ES-I3 (cell line): ENCODE measurements around the gene ZFAND2A.
"Not testable (repeated sequence)": the region's sequence is repeated elsewhere in the genome, so short reads cannot be mapped to it uniquely, and the experiment has no call there.

ENCODE experiments used
- H3K36me3 ChIP-seq: 2 replicates; pipeline ENCODE4 v1.6.1; 2013; ENCODE audit warnings: mild to moderate bottlenecking, low read length, control low read depth, moderate library complexity; ENCODE audit not compliant: insufficient read depth
- H3K4me1 ChIP-seq: 2 replicates; pipeline ENCODE4 v1.6.1; 2013; ENCODE audit warnings: mild to moderate bottlenecking, control low read depth, low read length; ENCODE audit not compliant: insufficient read depth
- H3K9ac ChIP-seq: 2 replicates; pipeline ENCODE4 v1.6.1; 2013; ENCODE audit warnings: low read depth, mild to moderate bottlenecking, low read length, moderate library complexity
- H3K9me3 ChIP-seq: 2 replicates; pipeline ENCODE4 v1.6.1; 2013; ENCODE audit warnings: mild to moderate bottlenecking, low read length, moderate library complexity; ENCODE audit not compliant: control insufficient read depth, insufficient read depth

ZFAND2A gene

GRCh38 chr7:1188720-1189294 is 28.8 kb upstream of the ZFAND2A start:
- Histone ChIP-seq H3K9me3 (no peaks in the 10 kb centered on the region), H3K9ac (no peak overlapping the region), H3K36me3 (no peaks in the 10 kb centered on the region), H3K4me1 (no peaks in the 10 kb centered on the region)

- H3K36me3 ChIP-seq: no peaks in the 10 kb centered on the region
Observed at GRCh38 chr7:1187127-1187526, 27.1 kb upstream of the ZFAND2A start.

GRCh38 chr7:1181640-1182039 is 21.6 kb upstream of the ZFAND2A start:
- Histone ChIP-seq H3K9ac (no peak overlapping the region), H3K9me3 (no peaks in the 10 kb centered on the region), H3K36me3 (no peaks in the 10 kb centered on the region), H3K4me1 (no peaks in the 10 kb centered on the region)

More at GRCh38 chr7:1187127-1187526, 27.1 kb upstream of the ZFAND2A start:
- Histone ChIP-seq H3K4me1 (no peaks in the 10 kb centered on the region), H3K9ac (no peak overlapping the region), H3K9me3 (no peaks in the 10 kb centered on the region)

GRCh38 chr7:1181031-1181430 is 21.0 kb upstream of the ZFAND2A start:
- Histone ChIP-seq H3K4me1 (no peaks in the 10 kb centered on the region), H3K9me3 (no peaks in the 10 kb centered on the region), H3K9ac (no peak overlapping the region), H3K36me3 (no peaks in the 10 kb centered on the region)

- Histone ChIP-seq H3K9me3 (no peaks in the 10 kb centered on the region; the same call in 1 of the 2 replicates), H3K4me1 (no peaks in the 10 kb centered on the region), H3K9ac (no peak overlapping the region), H3K36me3 (no peaks in the 10 kb centered on the region)
Observed at GRCh38 chr7:1176891-1177373, 16.9 kb upstream of the ZFAND2A start.

GRCh38 chr7:1175967-1176851 is 16.2 kb upstream of the ZFAND2A start:
- no peaks in the 10 kb centered on the region for H3K4me1 ChIP-seq
- H3K9me3 ChIP-seq: no peaks in the 10 kb centered on the region; the same call in 1 of the 2 replicates
- peak overlapping the region; percentile 35; the same call in 1 of the 2 replicates for H3K9ac ChIP-seq
- H3K36me3 ChIP-seq: no peaks in the 10 kb centered on the region

- Histone ChIP-seq H3K9ac (peak overlapping the region; percentile 35; the same call in 1 of the 2 replicates), H3K36me3 (no peaks in the 10 kb centered on the region), H3K4me1 (no peaks in the 10 kb centered on the region), H3K9me3 (no peaks in the 10 kb centered on the region; the same call in 1 of the 2 replicates)
Observed at GRCh38 chr7:1175597-1175966, 15.6 kb upstream of the ZFAND2A start.

- no peaks in the 10 kb centered on the region for H3K36me3 ChIP-seq
- no peaks in the 10 kb centered on the region for H3K4me1 ChIP-seq
- H3K9ac ChIP-seq: no peak overlapping the region
- no peaks in the 10 kb centered on the region; the same call in 1 of the 2 replicates for H3K9me3 ChIP-seq
Observed at GRCh38 chr7:1174881-1175596, 15.0 kb upstream of the ZFAND2A start.

GRCh38 chr7:1174002-1174401 is 14.0 kb upstream of the ZFAND2A start:
- Histone ChIP-seq H3K36me3 (no peaks in the 10 kb centered on the region), H3K9me3 (no peaks in the 10 kb centered on the region; the same call in 1 of the 2 replicates), H3K4me1 (no peaks in the 10 kb centered on the region), H3K9ac (no peak overlapping the region)

GRCh38 chr7:1172666-1173523 is 12.9 kb upstream of the ZFAND2A start:
- no peak overlapping the region for H3K9ac ChIP-seq
- no peaks in the 10 kb centered on the region for H3K4me1 ChIP-seq
- no peaks in the 10 kb centered on the region for H3K36me3 ChIP-seq
- H3K9me3 ChIP-seq: no peaks in the 10 kb centered on the region; the same call in 1 of the 2 replicates

- H3K9me3 ChIP-seq, H3K4me1 ChIP-seq, H3K36me3 ChIP-seq, H3K9ac ChIP-seq: not testable (repeated sequence)
Observed at GRCh38 chr7:1171516-1171915, 11.5 kb upstream of the ZFAND2A start.

- Histone ChIP-seq H3K9ac (no peak overlapping the region), H3K4me1 (no peaks in the 10 kb centered on the region), H3K9me3 (no peaks in the 10 kb centered on the region; the same call in 1 of the 2 replicates)
Observed at GRCh38 chr7:1170741-1171501, 10.9 kb upstream of the ZFAND2A start.

More at GRCh38 chr7:1170741-1171501, 10.9 kb upstream of the ZFAND2A start:
- H3K36me3 ChIP-seq: no peaks in the 10 kb centered on the region
